HG03045 (cell line): Measurements from ENCODE around the gene CCL25.

Source experiments
- ATAC-seq: cut with Tn5 transposase; IDR thresholded peaks from one replicate; pipeline ENCODE4 v1.9.1; 2021; ENCODE audit warnings: mild to moderate bottlenecking, moderate library complexity; ENCODE audit not compliant: unreplicated experiment

CCL25 gene

DNA sequence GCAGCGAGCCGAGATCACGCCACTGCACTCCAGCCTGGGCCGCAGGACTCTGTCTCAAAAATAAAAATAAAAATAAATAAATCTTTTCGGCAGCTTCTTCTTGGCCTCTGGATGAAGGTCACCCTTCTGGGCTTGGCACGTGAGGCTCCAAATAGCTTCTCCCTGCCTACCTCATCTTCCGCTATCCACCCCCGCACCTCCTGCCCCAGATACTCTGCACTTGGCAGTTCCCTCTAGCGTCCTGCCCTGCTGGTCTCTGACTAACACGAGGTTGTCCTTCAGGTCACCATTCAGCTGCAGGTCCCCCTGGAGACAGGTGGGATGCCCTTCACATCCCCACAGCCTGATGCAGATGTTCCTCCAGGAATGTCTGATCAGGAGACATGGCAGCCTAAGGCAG is 8.5 kb upstream of the CCL25 start:
- no peak for ATAC-seq

DNA sequence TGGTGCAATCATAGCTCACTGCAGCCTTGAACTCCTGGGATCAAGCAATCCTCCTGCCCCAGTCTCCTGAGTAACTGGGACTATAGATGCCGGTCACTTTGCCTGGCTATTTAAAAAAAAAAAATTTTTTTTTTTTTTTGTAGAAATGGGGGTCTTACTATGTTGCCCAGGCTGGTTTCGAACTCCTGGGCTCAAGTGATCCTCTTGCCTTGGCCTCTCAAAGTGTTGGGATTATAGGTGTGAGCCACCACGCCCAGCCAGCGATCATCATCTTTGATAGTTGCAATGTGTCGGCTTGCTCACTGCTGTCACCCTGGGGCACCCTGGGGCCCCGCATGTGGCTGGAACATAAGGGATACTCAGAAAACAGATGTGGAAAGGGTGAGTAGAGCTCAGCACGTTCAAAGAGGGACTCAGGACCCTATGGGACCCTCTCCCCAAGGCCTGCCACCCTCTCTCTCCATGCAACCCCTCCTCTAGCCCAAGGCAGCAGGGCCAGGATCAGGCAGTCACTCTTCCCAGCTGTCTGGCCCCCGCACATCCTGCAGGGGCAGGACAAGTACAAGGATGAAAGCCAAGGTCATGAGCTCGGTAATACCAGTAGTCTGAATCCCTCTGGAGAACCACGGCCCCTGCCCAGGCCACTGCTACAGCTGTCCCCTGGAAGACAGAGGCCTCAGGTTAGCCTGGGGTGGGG is 6.5 kb upstream of the CCL25 start:
- ATAC-seq, result no peak

DNA sequence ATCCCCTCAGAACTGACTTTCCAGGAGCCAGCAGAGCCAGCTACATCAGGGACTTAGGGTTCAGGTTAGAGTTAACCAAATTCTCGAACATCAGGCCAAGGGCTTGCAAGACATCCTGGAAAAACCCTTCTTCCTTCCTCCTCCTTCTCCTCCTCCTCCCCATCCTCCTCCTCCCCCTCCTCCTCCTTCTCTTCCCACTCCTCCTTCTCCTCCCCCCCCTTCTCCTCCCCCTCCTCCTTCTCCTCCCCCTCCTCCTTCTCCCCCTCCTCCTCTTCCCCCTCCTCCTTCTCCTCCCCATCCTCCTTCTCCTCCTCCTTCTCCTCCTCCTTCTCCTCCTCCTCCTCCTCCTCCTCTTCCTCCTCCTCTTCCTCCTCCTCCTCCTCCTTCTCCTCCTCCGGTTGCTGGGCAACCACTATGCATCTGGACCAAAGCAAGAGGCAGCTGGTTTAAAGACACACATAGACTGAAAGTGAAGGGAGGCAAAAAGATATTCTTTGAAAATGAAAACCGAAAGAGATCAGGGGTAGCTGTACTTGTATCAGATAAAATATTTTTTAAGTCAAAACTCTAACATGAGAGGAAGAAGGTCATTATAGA is 5.9 kb upstream of the CCL25 start:
- no peak for ATAC-seq

DNA sequence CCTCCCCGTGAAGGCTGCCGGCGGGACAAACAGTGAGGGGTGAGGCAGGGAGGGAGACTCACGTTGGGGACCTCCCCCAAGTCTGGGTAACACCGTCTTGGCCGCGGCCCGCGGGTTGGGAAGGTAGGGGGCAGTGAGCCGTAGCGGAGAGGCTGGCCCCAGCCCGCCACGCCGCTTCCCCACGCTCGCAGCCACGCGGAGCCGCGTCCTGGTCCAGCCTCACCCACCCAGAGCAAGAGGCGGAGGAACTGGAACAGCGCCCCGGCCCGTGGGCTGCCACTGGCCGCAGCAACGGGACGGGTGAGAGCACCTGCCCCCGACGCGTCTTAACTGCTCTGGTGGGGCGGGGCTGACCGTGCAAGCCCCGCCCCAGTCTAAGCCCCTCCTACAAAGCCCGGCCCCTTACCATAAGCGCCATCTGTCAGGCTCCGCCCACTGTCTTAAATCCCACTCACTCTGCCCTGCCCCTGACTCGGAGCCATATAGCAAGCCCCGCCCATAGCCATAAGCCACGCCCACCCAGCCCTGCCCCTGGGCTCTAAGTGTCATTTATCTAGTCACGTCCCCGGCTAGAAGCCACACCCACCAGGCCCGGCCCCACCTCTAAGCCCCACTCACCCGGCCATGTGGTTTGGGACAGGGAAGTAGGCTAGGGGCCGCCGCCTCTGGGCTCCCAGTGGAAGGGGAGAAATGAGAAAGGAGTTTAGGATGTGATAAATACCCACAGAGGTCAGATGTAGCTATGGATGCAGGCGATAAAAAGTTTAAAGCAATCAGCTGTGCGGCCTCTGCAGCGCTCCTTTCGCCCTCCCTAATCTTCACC is 2.1 kb upstream of the CCL25 start:
- peak; percentile 76 for ATAC-seq

DNA sequence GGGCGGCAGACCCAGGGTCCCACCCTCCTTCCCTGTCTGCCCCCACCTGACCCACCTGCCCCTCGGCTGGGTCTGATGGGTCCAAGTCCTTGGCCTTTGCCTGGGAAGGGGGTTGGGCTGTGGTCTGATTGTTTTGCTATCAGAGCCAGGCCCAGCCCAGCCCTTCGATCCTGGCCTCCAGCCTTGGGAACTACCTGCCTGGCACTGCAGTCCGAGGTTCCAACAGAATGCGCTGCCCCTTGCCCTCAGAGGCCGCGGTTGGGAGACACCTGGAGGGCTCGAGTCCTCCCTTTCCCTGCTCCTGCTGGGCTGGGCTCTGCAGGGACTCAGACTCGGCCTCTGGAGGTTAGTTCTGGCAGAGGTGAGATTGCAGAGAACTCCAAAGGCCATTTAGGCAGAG is 1.6 kb downstream of the CCL25 start:
- ATAC-seq, result no peak

DNA sequence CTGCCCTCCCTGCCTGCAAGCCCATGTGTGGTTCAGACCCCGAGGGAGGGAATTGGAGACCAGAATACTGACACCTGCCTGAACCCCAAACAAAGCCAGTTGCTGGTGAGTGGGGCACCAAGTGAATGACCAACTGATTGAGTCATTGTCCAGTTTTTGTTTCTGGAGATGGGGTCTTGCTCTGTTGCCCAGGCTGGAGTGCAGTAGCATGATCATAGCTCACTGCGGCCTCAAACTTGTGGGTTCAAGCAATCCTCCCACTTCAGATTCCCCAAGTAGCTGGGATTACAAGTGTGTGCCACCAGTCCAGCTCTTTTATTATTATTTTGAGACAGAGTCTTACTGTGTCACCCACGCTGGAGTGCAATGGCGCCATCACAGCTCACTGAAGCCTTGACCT is 4.0 kb downstream of the CCL25 start:
- ATAC-seq, result no peak

DNA sequence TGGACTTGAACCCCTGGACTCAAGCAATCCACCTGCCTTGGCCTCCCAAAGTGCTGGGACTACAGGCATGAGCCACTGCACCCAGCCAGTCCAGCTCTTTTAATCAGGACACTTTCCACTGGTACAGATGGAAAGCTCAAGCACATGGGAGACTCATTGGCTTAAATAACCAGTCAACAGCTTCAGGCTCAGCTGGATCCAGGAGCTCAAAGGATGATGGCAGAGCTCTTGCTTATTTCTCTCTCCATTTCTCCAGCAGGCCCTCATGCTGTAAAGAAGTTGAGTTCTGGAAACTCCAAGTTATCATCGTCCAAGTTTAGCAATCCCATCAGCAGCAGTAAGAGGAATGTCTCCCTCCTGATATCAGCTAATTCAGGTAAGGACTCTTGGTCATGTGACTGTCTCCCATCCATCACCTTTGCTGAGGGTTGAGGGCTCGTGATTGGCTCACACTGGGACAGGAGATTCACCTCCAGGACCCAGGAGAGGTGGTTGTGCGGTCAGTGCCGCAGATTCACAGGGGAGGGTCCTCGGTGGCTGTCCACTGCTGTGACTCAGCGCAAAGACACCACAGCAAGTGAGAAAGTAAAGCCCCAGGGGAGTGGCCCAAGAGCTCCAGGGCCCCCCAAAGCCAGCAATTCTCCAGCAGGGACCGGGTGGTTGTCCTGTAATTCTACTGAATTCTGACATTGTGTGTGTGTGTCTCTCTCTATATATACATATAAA is 5.1 kb downstream of the CCL25 start:
- ATAC-seq, result no peak

DNA sequence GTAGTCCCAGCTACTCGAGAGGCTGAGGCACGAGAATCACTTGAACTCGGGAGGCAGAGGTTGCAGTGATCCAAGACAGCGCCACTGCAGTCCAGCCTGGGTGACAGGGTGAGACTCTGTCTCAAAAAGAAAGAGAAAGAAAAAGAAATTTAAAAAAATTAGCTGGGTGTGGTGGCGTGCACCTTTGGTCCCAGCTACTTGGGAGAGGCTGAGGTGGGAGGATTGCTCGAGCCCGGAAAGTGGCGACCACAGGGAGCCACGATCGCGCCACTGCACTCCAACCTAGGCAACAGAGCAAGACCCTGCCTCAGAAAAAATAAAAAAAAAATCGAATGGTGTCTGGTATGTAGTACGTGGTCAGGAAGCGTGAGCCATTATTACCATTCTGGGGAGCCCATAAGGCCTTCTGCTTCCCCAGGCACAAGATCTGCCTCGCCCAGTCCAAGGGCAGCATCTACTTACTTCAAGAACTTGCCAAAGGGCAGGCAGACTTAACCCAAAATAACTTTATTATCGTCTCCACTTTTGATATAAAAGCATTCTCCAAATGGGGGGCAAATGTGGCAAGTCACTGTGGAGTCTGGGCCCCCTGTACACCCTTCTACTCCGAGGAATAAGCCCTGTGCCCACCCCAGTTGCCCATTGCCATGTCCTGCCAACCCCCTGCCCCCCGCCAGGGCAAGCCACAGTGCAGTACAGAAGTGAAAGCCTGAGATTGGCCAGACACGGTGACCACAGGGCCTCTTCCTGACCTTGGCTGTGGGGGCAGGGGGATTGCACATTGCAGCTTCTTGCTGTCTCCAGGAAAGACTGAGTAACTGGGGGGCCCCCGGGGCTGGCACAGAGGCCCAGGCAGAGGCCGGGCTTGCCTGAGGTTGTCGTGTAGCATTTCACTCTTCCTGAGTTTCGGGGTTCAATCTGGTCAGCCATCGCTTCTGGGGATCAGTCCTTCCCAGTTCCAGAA is 12.6 kb downstream of the CCL25 start:
- ATAC-seq, result no peak

DNA sequence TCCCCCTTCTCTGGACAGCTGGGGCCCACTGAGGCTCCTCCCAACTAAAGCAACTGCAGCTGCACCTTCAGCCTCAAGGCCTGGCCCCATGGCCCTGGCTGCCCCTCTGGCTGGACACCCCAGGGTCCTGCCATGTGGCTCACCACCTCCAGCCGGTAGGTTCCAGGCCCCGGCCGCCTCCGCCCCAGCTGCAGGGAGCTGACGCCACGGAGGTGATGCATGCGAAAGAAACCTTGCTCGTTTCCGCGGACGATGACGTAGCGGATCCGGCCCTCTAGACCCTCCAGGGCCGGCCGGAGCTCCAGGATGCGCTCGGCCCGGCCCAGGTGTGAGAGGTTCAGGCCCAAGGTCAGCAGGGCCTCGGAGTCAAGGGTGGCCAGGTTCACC is 13.3 kb downstream of the CCL25 start:
- no peak for ATAC-seq

DNA sequence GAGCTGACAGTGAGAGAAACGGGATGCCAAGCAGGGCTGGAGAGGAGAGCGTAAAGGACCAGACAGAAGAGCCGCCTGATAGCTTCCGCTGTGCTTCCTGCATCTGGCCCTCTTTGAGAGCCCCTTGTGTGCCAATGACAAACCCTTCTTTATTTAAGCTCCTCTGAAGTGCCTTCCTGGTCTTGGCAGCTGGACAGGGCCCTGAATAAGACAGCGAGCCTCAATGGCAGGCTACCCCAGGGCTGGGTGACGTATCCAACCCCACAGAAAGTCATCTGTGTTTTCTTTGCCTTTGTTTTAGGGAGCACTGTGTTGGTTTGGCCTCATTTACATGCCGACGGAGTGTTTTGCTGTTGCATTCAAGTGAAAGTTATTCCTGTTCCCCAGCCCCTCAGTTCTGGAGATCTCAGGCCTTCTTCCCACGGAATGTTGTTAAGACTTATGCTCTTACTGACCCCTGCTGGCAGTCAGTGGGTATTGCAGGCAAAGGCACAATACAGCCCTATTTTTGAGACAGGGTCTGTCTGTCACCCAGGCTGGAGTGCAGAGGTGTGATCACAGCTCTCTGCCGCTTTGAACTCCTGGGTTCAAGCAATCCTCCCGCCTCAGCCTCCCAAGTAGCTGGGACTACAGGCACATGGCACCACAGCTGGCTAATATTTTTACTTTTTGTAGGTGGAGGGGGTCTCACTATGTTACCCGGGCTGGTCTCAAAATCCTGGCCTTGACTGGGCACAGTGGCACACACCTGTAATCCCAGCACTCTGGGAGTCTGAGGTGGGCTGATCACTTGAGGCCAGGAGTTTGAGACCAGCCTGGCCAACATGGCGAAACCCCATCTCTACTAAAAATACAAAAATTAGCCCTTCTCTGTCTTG is 16.8 kb downstream of the CCL25 start:
- ATAC-seq, result no peak

DNA sequence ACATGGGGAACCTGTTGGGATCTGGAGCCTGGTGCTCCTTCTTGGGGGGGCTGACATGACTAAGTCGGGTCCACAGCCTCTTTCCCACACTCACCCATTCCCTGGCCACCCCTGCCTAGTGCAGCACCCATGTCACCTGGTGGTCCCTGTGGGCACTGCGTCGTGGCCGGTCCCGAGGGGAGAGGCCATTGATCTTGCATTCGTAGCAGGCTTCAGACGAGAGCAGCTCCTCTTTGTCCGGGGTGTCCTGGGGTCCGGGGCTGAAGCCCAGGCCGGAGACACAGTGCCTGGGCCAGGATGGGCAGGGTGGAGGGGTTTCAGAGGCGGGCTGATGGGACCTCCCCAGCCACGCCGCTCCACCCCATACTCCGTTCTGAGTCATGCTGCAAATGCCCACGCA is 19.4 kb downstream of the CCL25 start:
- no peak for ATAC-seq

DNA sequence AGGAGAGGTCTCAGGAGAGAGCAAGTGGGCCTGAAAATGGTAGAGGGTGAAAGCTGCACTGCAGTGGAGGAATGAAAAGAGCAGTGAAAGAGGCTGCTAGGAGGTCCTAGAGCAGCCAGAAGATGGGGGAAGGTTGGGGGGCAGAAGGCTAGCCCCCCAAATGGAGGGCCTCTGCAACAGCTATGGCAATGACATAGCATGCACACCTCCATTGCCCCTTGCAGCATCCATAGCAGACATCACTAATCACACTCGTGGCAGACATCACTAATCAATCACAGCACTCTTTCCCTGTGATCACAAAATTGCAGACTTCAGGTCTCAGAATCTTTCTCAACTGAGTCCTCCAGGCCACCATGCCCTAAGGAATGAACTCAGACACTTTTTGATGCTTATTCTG is 21.9 kb downstream of the CCL25 start:
- no peak for ATAC-seq

DNA sequence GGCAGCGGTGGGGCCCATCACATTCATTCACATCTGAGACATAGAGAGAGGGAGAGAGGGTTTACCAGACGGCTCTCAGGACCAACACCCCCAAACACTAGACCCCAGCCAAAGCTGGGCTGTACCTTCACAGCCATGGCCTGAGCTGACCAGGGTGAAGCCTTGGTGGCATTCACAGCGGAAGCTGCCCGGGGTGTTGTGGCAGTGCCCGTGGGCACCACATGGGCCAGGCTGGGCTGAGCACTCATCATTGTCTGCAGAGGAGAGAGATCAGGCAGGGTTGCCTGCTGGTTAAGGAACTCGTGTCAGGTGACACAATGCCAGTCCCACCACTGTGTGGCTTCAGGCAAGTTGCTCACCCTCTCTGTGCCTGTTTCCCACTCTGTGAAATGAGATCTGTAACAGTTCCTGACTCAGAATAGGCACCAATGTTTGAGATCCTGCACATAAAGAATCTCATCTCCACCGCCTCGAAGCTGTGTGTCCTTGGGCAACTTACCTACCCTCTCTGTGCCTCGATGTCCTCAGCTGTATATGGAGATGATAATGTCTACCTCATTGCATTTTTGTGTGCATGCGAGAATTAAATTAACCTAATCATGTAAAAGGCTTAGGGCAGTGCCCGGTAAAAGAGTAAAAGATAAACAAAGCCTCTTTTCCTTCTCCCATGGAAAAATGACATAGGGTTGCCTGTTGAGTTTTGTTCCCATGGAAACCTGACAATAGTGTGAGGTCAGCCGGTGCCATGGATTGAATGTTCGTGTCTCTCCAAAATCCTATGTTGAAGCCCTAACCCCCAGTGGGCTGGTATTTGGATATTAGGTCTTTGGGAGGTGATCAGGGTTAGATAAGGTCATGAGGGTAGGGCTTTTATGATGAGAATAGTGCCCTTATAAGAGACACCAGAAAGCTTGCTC is 22.9 kb downstream of the CCL25 start:
- no peak for ATAC-seq

DNA sequence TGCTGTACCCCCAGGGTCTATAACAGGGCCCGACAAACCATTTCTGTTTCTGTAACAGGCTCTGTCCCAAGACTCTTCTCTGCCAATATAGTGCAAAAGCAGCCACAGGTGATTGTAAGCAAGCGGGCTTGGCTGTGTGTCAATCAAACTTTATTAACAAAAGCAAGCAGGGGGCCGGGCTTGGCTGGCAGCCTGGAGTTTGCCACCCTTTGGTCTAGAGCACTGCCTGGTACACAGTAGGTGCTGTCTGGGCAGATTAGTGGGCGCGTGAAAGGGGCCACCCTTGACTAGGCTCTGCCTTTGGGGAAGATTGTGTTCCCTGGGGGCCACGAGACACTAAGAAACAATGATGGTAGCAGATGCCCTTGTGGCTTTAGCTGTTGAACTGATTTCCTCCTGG is 27.4 kb downstream of the CCL25 start:
- ATAC-seq, result no peak

DNA sequence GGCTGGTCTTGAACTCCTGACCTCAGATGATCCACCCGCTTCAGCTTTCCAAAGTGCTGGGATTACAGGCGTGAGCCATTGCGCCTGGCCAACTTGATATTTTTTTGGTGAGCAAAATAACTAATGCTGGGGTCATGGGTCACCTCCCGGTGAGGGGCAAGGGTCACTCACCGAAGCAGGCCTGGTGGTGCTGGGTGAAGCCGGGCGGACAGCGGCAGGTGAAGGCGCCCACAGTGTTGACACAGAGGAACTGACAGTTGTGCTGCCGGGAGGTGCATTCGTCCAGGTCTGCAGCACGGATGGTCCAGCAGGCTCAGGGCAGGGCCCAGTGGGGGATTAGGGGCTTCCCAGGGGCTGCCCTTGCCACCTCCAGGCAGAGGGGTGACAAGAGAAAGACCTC is 28.3 kb downstream of the CCL25 start:
- no peak for ATAC-seq

DNA sequence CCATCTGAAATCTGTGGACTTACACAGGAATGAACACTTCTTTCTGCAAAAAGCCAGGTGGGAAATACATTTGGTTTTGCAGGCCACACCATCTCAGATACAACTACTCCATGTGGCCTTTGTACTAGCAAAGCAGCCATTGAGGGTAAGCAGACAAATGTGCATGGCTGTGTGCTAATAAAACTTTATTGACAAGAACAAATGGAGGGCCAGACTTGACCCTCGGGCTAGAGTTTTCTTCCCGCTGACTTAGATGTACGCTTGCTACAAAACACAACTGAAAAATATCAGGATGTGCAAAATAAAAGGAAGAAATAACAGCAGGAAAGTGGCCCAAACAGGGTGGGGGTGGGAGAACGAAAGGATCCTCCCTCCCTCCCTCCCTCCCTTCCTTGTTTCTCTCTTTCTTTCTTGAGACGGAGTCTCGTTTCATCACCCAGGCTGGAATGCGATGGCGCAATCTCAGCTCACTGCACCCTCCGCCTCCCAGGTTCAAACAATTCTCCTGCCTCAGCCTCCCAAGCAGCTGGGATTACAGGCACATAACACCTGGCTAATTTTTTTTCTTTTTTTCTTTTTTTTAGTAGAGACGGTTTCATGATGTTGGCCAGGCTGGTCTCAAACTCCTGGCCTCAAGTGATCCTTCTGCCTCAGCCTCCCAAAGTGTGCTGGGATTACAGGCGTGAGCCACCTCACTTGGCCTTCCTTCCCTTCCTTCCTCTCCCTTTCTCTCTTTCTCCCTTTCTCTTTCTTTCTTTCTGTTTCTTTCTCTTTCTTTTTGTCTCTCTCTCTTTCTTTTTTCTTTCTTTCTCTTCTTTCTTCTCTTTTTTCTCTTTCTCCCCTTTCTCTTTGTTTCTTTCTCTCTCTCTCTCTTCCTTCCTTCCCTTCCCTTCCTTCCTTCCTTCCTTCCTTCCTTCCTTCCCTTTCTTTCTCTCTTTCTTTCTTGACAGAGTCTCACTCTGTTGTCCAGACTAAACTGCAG is 29.3 kb downstream of the CCL25 start:
- no peak for ATAC-seq

DNA sequence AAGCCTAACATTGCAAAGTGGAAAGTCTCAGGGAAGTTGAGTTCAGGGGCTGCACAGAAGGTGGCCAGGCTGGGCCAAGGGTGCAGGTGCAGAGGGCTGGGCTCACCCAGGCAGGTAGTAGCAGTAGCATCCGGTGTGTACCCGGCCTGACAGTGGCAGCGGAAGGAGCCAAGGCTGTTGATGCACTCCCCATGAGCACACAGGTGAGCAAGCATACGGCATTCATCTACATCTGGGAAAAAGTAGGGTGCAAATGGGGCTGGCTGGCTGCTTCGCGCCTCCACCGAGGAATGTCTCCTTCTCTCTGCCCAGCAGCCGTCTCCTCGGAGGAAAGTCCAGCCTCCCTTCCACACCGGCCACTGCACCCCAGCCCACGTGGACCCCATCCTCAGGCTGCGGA is 30.6 kb downstream of the CCL25 start:
- ATAC-seq, result no peak
